ENCODE measurements around the gene SIGLEC10.

DNA sequence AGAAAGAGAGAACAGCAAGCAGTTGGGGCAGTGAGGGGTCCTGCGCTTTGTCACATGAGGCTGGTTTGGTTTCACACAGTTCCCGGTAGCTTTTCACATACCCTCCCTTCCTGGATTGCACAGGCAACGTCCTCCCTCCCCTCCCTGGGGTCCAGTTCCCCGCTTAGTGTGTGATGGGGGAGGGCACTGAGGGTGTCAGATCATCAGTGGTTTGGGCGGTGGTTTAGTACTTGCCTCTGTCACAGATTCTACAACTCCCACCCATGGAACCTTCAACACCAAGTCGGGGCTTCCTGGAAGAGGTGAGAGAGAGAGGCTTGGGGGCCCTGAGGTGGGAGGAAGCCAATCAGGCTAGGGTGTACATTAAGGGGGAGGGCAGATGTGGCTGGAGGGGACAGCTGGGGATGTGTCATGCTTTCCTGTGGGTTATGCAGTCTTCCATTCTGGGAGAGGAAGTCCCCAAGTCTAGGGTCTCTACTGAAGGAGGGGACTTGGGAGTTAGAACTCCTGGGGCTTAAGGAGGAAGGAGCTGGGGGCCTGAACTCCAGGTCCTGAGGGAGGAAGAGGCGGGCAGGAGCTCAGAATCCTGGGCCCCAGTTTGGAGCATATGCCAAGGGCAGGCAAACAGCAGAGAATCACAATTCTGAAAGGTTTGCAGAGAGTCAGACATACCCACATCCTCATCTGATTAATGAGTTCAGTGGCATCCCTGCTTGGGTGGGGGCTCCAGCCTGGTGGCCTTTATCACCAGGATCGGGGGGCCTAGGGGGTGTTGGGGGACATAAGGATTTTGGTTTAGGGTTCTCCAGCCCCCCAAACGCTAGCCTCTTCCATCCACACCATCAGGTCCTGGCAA, 44.6 kb downstream of the SIGLEC10 start, which contains the start of gene NKG7:
- TF ChIP-seq ZNF274 (IDR thresholded peaks at IDR 0.05; ENCODE audit: low read depth, low read length) (no peak), YY1 (IDR thresholded peaks at IDR 0.05; ENCODE audit: insufficient read depth, insufficient read length) (no peak)

Data from NT2/D1 (cell line).